GM12801 (cell line): ENCODE results near the gene CAPN8.

Source experiments
- CTCF ChIP-seq: IDR thresholded peaks from one replicate; pipeline ENCODE4 v1.5.1; 2011; ENCODE audit warnings: control low read depth; ENCODE audit not compliant: insufficient read length; ENCODE audit errors: extremely low read depth

CAPN8 gene

GRCh38 chr1:223665592-223666312, at the start of gene CAPN8:
Gene CAPN8, minus strand, starts transcription at chr1:223665701. Its CDS starts 55 bp downstream, at chr1:223665646.
- no peak for TF ChIP-seq CTCF

GRCh38 chr1:223714849-223715603, 49.5 kb upstream of the CAPN8 start:
- TF ChIP-seq CTCF = no peak

GRCh38 chr1:223714421-223714724, 48.9 kb upstream of the CAPN8 start:
- TF ChIP-seq CTCF = no peak

GRCh38 chr1:223713546-223714420, 48.3 kb upstream of the CAPN8 start:
- TF ChIP-seq CTCF = no peak

DNA sequence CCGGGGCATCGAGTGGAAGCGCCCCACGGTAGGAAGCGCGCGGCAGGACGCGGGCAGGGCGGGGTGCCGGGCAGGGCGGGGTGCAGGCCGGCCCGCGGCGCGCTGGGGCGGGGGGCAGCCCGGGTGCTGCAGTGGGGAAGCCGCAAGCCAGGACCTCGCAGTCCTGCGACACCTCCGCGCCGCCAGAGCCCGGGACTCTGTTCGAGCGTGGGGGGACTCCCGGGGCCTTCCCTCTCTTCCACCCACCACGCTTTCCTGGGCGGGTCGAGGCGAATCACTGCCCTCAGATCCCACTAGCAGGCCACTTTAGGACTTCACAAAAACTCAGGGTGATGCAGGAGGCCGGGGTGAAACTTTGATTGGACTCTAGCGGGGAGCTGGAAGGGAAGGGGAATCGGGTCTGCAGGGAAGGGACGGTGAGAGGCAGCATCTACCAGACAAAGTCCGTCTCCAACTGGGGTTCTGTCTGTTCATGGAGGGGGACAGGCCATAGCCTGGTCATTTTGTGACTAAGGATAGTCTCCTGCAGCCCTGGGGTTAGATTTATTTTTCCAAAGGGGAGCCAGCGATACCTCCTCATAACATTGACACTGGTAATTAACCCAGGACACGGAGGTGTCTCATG, 47.5 kb upstream of the CAPN8 start:
- TF ChIP-seq CTCF = no peak

DNA sequence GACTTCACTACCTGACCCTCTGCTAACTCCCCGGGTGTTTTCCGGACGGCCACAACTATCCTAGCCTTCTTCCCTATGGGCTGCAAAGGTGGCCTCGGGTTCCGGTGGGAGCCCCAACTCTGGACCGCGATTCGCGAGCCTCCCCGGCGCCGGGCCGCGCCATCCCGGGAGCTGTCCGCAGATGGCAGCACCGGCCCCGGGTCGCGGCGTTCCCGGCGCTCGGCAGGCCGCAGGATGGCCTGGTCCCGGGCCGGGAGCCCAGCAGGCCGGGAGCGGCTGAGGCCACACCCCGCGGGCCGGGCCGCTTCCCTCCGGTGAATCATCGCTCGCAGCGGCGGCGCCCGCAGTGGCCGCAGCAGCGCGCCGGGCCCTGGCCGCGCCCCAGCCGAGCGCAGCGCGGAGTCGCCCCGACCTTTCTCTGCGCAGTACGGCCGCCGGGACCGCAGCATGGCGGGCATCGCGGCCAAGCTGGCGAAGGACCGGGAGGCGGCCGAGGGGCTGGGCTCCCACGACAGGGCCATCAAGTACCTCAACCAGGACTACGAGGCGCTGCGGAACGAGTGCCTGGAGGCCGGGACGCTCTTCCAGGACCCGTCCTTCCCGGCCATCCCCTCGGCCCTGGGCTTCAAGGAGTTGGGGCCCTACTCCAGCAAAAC, 46.8 kb upstream of the CAPN8 start, which contains the start of gene CAPN2:
Gene CAPN2 (plus strand): TSS at position 346 of the 656 bp plus-strand sequence. CDS start 102 bp downstream, at position 448.
- TF ChIP-seq CTCF = no peak
